ENCODE measurements around the gene PLPPR4. TPM values are rescaled to one million over a fixed set of nuclear protein-coding genes. Genes with fewer than 3 reads are reported as not detected.

Gene PLPPR4
- total and polyA plus RNA-seq, 2 of the 4 experiments (the other 2 are of a cell fraction) = 4.5 to 7.0 TPM

DNA sequence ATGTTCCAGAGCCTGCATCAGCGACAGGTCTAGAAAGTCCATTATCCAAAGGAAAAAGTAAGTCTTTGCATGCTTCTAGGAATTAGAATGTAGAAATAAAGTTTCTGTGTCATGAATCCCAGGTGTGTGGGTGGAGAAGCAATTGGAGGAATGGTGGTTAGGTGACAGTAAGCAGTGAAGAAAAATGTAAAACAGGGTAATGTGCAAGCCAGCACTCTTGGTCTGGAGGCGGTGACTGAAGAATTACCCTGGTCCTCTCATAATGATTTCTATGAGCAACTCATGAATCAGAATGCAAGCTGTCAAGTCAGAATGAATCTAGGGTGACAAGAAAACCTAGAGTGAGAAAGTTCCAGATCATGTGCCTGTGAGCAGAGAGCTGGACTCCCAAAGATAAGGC is 33.6 kb downstream of the PLPPR4 start:
- Histone ChIP-seq H4K8ac (ENCODE audit: low read depth in 2 of 2, low read length in 2 of 2) (no peak overlapping the region), H2AK5ac (ENCODE audit: low read depth, low read length) (no peak overlapping the region), H3K56ac (ENCODE audit: extremely low read depth, insufficient read depth, low read length) (no peak overlapping the region), H3K18ac (ENCODE audit: low read depth, low read length) (no peak overlapping the region), H3K4me2 (ENCODE audit: low read depth, low read length) (no peak overlapping the region), H4K5ac (ENCODE audit: low read depth, low read length) (no peak overlapping the region), H2AFZ (replicated peaks; ENCODE audit: low read length, poor library complexity) (no peak overlapping the region), H2BK15ac (ENCODE audit: low read depth, low read length) (no peak overlapping the region), H3K14ac (replicated peaks; ENCODE audit: low read depth, low read length) (no peak overlapping the region), H3K4me3 (ENCODE audit: insufficient read depth, low read depth, low read length) (no peak overlapping the region), H3K23ac (ENCODE audit: low read depth, low read length) (no peak overlapping the region), H3K9me3 (ENCODE audit: control insufficient read depth, insufficient read depth, low read length) (no peaks in the 10 kb centered on the region), H3K27me3 (ENCODE audit: control insufficient read depth, insufficient read depth, low read length) (no peaks in the 10 kb centered on the region), H2BK20ac (ENCODE audit: low read depth, low read length) (no peak overlapping the region), H3K36me3 (ENCODE audit: control insufficient read depth, insufficient read depth, low read length) (no peaks in the 10 kb centered on the region), H3K4me1 (ENCODE audit: control insufficient read depth, insufficient read depth, low read length) (no peaks in the 10 kb centered on the region), H2AK9ac (replicated peaks; ENCODE audit: low read depth, low read length, poor library complexity) (no peak overlapping the region), H4K20me1 (ENCODE audit: insufficient read depth, low read length) (no peaks in the 10 kb centered on the region), H4K91ac (ENCODE audit: insufficient read depth, low read depth, low read length) (no peak overlapping the region), H3K27ac (ENCODE audit: insufficient read depth, low read length) (no peak overlapping the region), H2BK5ac (ENCODE audit: low read depth, low read length, poor library complexity, severe bottlenecking) (no peak overlapping the region), H3K4ac (ENCODE audit: low read depth, low read length) (no peak overlapping the region), H3K79me1 (ENCODE audit: low read depth in 1 of 2, low read length in 2 of 2) (no peaks in the 10 kb centered on the region), H2BK120ac (ENCODE audit: low read depth, low read length) (no peak overlapping the region), H3K9me1 (ENCODE audit: insufficient read depth, low read length) (no peaks in the 10 kb centered on the region), H3K9ac (ENCODE audit: low read depth, low read length) (no peak overlapping the region)
- CTCF ChIA-PET = no interaction called here
- no peak for DNase-seq
- no TSS peak for BruUV-seq (replicated peaks)
- TF ChIP-seq, protein P1, sequence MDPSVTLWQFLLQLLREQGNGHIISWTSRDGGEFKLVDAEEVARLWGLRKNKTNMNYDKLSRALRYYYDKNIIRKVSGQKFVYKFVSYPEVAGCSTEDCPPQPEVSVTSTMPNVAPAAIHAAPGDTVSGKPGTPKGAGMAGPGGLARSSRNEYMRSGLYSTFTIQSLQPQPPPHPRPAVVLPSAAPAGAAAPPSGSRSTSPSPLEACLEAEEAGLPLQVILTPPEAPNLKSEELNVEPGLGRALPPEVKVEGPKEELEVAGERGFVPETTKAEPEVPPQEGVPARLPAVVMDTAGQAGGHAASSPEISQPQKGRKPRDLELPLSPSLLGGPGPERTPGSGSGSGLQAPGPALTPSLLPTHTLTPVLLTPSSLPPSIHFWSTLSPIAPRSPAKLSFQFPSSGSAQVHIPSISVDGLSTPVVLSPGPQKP (IDR thresholded peaks at IDR 0.05; ENCODE audit: borderline replicate concordance, low read depth, low read length) = no peak
- no peak for TF ChIP-seq RCOR1 (IDR thresholded peaks at IDR 0.05; ENCODE audit: insufficient replicate concordance, low read length)
- no peak for TF ChIP-seq RFX5 (IDR thresholded peaks at IDR 0.05; ENCODE audit: low read depth, low read length)
- no peak for TF ChIP-seq SMC3 (IDR thresholded peaks at IDR 0.05; ENCODE audit: low read depth, low read length)
- no peak for TF ChIP-seq POLR2A (IDR thresholded peaks at IDR 0.05; ENCODE audit: low read depth, low read length)
- TF ChIP-seq CEBPB (IDR thresholded peaks at IDR 0.05; ENCODE audit: low read depth, low read length) = no peak
- TF ChIP-seq, protein P2, sequence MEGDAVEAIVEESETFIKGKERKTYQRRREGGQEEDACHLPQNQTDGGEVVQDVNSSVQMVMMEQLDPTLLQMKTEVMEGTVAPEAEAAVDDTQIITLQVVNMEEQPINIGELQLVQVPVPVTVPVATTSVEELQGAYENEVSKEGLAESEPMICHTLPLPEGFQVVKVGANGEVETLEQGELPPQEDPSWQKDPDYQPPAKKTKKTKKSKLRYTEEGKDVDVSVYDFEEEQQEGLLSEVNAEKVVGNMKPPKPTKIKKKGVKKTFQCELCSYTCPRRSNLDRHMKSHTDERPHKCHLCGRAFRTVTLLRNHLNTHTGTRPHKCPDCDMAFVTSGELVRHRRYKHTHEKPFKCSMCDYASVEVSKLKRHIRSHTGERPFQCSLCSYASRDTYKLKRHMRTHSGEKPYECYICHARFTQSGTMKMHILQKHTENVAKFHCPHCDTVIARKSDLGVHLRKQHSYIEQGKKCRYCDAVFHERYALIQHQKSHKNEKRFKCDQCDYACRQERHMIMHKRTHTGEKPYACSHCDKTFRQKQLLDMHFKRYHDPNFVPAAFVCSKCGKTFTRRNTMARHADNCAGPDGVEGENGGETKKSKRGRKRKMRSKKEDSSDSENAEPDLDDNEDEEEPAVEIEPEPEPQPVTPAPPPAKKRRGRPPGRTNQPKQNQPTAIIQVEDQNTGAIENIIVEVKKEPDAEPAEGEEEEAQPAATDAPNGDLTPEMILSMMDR (conservative IDR thresholded peaks at IDR 0.05; ENCODE audit: low read depth, low read length) = no peak
- TF ChIP-seq RAD21 (IDR thresholded peaks at IDR 0.05; ENCODE audit: low read length) = no peak
- TF ChIP-seq, protein P3, sequence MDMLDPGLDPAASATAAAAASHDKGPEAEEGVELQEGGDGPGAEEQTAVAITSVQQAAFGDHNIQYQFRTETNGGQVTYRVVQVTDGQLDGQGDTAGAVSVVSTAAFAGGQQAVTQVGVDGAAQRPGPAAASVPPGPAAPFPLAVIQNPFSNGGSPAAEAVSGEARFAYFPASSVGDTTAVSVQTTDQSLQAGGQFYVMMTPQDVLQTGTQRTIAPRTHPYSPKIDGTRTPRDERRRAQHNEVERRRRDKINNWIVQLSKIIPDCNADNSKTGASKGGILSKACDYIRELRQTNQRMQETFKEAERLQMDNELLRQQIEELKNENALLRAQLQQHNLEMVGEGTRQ (IDR thresholded peaks at IDR 0.05; ENCODE audit: low read depth, low read length) = no peak
- no peak for TF ChIP-seq MAZ (IDR thresholded peaks at IDR 0.05; ENCODE audit: borderline replicate concordance, low read depth, low read length)
- TF ChIP-seq MXI1 (IDR thresholded peaks at IDR 0.05; ENCODE audit: borderline replicate concordance, low read depth, low read length) = no peak
- no peak for TF ChIP-seq BHLHE40 (IDR thresholded peaks at IDR 0.05; ENCODE audit: low read depth, low read length)
- TF ChIP-seq MAFK (IDR thresholded peaks at IDR 0.05; ENCODE audit: low read depth, low read length) = no peak
- no peak for TF ChIP-seq NFE2L2 (IDR thresholded peaks at IDR 0.05; ENCODE audit: low read depth, low read length)
- no peak for TF ChIP-seq FOS (IDR thresholded peaks at IDR 0.05; ENCODE audit: low read depth, low read length)
- dilution Hi-C loops (cut with HindIII; ENCODE audit: low sequenced_read_pairs, unreplicated experiment) (no loop called here), intact Hi-C loops (cut with micrococcal nuclease) (no loop called here), in situ Hi-C loops (cut with MboI; ENCODE audit: low sequenced_read_pairs) (no loop called here)
- WGBS, 2 experiments (ENCODE audit: extremely low coverage in 2 of 2, insufficient read length in 1 of 2) = no CpG with 5 or more reads among the region's 2 CpGs
- ATAC-seq (ENCODE audit: low read depth) = no peak
- POLR2A ChIA-PET (ENCODE audit: unreplicated experiment) = no interaction called here

Data from IMR-90 (cell line).